Fibroblast of peridontal ligament (primary cell): ENCODE measurements around the gene POLRMT.
"Not testable (repeated sequence)": the region's sequence is repeated elsewhere in the genome, so short reads cannot be mapped to it uniquely, and the experiment has no call there.

Source experiments
- DNase-seq: peaks from one replicate; pipeline ENCODE4 v3.0.0-alpha.2; 2010; ENCODE audit errors: extremely low read depth

POLRMT gene

GRCh38 chr19:593505-593904, 39.8 kb downstream of the POLRMT start:
- no peak for DNase-seq

- DNase-seq: no peak
Observed at GRCh38 chr19:593055-593454, 40.3 kb downstream of the POLRMT start.

- DNase-seq: no peak
Observed at GRCh38 chr19:592101-592500, 41.2 kb downstream of the POLRMT start.

- no peak for DNase-seq
Observed at GRCh38 chr19:591099-591958, 42.0 kb downstream of the POLRMT start.

DNA sequence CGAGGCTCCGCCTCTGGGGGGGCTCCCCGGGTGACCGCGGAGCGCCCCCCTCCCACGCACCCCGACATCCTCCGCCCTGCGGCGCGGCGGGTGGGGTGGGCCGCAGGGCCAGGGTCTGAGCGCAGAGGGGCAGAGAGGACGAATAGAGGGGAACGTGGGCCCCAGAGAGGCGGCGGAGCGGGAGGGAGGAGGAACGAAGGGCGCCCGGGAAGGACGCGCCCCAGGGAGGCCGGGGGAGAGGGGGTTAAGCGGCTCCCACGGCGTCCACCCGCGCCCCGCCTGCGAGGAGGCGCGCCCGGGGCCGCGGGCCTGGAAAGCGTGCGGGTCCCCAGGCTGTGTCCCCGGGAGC, 42.6 kb downstream of the POLRMT start:
- DNase-seq: no peak

- no peak for DNase-seq
Observed at GRCh38 chr19:590396-590745, 43.0 kb downstream of the POLRMT start.

DNA sequence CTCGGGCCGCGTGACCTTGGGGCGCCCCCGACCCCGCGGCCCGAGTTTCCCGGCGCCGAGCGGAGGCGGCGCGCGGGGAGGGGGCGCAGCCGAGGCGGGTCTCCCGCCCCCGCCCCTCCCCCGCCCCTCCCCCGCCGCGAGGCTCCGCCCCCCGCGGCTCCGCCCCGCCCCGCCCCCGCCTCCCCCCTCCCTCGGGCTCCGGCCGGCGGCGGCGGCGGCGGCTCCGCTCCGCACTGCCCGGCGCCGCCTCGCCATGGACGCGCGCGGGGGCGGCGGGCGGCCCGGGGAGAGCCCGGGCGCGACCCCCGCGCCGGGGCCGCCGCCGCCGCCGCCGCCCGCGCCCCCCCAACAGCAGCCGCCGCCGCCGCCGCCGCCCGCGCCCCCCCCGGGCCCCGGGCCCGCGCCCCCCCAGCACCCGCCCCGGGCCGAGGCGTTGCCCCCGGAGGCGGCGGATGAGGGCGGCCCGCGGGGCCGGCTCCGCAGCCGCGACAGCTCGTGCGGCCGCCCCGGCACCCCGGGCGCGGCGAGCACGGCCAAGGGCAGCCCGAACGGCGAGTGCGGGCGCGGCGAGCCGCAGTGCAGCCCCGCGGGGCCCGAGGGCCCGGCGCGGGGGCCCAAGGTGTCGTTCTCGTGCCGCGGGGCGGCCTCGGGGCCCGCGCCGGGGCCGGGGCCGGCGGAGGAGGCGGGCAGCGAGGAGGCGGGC, 43.5 kb downstream of the POLRMT start, which contains the start of gene HCN2:
Gene HCN2 (plus strand): TSS at position 189 of the 703 bp plus-strand sequence. CDS start 65 bp downstream, at position 254.
- DNase-seq: no peak

DNA sequence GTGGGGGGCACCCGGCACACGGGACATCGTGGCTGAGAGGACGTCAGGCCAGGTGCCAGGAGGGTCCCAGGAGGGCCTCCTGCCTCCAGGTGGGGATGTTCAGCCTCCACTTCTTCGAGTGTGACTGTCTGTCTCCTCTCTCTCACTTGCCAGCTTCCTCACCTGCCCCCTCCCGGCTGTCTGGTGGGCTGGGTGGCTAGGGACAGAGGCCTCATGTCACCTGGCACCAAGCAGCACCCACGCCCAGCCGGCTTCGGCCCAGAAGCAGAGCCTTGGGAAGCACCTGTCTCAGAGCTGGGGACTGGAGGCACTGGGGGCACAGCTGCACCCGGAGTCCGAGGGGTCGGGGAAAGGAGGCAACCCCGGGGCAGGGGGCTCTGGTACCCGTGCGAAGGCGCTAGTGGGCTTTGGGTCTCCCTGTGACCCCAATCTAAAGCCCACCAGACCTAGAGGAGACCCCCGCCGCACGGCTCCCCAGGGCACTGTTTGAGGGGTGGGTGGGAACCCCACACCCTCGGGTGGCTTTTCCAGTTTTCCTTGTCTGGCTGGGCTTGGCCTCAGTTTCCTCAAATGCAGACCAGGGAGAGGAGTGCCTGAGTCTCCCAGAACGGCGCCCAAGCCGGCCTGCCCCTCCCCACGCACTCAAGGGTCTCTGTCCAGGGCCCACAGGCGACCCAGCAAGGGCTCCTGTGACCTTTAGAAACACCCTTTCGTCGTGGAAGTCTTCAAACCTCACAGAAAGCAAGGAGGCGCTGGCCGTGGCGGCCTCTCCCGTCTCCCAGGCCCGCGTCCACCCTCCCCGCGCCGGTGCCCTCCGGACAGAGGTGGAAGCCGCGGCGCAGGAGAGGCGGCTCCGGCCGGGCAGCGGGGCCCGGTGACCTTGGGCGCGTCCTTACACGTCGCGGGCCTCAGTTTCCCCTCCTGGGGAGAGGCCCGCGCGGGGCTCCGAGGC, 44.3 kb downstream of the POLRMT start:
- DNase-seq: no peak

DNA sequence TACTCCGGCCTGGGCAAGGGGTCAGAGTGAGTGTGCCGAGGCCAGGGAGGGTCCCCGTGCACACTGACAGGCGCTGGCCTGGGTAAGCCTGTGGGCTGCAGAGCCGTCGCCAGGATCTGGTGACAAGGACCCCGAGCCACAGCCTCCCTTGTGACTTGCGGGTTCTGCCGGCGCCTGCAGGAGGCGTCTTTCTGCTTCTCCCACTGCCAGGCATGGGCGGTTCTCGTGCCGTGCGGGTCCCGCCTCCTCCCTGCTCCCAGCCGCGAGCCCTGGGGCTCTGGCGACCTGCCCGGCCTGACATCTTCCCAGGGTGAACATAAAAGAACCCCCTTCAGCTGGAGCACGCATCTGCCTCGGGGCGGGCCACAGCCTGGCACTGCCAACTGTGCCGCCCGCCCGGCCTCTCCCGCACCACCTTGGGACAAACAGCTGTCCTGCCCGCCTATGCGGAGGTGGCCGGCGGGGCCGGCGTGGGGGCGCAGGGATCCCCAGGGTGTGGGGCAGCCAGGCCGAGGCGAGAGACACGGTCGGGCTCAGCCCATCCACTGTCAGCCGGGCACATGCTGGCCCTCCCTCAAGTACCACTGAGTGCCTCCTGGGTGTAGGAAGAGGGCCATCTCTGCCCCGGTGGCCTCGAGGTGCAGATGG, 45.1 kb downstream of the POLRMT start:
- DNase-seq: peak; percentile 69

DNA sequence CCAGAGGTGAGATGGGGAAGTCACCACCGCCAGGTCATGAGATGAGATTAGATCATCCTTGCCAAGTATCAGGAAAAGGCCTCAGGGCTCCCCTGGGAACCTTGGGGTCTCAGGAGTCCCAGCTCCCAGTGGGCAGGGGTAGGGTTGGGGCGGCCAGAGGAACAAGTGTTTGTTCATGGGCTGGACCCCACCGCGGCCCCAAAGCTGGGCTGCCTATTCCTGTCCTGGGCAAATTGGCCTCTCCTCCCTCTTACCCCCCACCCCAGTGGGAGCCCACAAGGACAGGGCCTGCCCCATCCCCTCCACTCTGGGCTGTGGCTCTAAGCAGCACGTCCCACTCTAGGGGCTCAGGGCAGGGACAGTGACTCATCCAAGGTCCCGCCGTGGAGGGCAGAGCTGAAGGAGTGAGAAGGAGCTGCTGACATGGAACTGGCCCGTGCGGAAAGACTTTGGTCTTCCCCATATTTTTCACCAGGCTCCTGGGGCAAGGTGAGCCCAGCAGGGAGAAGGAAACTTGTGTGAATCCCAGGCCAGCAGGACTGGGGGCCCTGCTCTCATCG, 47.7 kb downstream of the POLRMT start:
- no peak for DNase-seq

DNA sequence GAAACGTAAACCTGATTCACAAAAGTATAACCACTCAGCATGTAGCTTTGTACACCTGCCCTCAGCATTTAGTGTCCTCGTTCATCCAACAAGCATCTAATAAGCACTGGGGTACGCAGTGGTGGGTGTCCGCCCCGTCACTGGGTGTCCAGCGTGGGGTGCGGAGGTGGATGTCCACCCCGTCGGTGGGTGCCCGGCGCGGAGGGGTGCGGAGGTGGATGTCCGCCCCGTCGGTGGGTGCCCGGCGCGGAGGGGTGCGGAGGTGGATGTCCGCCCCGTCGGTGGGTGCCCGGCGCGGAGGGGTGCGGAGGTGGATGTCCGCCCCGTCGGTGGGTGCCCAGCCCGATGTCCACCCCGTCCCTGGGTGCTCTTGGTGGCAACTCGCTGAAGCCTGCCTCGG, 48.2 kb downstream of the POLRMT start:
- not testable (repeated sequence) for DNase-seq

DNA sequence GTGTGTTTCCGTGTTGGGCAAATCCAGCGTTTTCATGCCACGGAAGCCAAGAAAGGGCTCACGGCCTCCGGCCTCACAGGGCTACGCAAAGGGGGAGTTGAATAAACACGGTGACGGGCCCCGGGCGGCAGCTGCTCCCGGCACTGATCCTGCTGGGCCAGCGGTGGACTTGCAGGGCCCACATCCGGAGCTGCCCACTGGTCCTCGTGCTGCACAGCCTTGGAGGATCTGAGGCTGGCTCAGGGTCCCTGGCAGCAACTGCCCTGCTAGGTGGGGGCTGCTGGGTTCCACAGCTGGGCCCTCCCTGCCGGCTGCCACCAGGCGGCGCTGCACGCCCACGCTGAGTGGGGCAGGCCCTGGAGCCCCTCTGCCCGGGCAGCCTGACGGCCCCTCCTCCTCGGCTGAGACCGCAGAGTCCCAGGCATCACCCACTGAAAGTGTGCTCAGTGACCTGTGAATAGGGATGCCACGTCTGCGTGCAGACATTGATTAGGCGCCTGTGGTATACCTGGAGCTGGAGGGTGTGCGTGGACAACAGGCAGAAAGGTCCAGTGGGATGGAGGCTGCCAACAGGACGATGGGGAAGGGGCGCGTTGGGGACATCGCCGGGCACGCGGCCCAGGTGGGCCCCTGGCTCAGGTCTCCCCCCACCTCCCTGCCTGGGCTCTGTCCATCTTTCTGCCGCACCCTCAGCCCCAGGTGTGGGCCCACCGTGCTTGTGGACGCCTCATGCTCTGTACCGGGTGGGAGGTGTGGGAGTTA, 48.9 kb downstream of the POLRMT start:
- peak; percentile 21 for DNase-seq

GRCh38 chr19:583968-584239, 49.4 kb downstream of the POLRMT start:
- no peak for DNase-seq

DNA sequence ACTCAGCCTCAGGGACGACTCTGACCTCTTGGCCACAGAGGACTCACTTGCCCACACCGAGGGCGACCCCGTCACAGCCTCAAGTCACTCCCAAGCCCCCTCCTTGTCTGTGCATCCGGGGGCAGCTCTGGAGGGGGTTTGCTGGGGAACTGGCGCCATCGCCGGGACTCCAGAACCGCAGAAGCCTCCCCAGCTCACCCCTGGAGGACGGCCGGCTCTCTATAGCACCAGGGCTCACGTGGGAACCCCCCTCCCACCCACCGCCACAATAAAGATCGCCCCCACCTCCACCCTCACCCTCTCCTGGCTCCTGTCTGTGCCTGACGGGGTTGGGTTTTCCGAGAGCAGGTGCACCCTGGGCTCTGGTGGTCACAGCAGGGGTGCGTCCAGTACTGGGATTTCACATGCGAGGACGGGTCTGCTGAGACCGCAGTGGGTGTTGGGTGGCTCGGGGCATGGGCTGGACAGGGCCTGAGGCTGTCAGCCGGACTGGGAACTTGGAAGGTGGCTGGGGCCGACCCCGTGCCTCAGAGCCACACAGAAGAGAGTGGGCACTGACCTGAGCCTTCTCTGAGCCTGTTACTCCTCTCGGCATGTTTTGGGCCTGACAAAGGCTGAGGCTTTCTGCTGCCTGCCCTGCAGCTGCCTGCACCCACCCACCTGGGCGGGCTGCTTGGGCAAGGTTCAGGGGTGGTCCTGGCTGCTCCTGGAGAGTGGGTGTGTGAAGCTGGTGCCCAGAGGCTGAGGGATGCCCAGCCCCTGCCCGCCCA, 50.0 kb downstream of the POLRMT start:
- no peak for DNase-seq

DNA sequence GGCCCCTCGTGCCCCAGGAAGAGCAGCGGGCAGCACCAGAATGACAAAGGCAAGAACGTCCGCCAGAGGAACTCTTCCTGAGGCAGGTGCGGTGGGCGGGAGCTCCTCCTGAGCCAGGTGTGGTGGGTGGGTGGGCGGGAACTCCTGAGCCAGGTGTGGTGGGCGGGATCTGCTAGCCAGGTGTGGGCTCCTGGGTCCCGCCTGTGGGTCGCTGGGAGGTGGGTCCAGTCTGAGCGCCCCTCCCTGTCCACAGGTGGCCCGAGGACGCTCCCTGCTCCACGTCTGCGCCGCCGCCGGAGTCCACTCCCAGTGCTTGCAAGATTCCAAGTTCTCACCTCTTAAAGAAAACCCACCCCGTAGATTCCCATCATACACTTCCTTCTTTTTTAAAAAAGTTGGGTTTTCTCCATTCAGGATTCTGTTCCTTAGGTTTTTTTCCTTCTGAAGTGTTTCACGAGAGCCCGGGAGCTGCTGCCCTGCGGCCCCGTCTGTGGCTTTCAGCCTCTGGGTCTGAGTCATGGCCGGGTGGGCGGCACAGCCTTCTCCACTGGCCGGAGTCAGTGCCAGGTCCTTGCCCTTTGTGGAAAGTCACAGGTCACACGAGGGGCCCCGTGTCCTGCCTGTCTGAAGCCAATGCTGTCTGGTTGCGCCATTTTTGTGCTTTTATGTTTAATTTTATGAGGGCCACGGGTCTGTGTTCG, 50.7 kb downstream of the POLRMT start:
- peak; percentile 39 for DNase-seq

DNA sequence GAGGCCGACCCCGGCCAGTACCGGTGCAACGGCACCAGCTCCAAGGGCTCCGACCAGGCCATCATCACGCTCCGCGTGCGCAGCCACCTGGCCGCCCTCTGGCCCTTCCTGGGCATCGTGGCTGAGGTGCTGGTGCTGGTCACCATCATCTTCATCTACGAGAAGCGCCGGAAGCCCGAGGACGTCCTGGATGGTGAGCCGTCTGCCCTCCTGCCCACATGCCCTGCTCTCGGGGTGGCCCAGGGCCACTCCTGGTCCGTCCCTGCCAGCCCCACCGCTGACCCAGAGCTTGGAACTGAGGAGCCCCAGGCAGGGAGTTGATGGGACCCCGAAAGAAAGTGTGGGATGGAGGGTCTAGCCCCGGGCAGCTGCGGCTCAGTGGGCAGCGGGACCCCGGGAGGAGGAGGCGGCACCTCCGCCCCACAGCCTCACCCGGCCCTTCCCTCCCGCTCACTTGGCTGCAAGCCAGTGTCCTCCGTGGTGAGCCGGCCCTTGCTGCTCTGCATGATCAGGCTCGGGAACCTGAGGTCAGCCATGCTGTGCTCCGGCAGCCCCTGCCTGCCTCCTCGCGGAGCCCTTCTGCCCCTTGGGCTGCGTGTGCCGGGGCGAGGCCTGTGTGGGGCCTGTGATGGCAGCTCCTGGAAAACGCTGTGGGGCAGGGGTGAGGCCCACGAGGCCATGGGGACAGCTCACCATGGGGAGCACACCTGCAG, 51.8 kb downstream of the POLRMT start:
- no peak for DNase-seq

- no peak for DNase-seq
Observed at GRCh38 chr19:580274-580835, 53.0 kb downstream of the POLRMT start.

- DNase-seq: no peak
Observed at GRCh38 chr19:579842-580155, 53.5 kb downstream of the POLRMT start.
